CD14-positive monocyte (primary cell): ENCODE data around the gene RBMX. TPM values are rescaled to one million over a fixed set of nuclear protein-coding genes. Genes with fewer than 3 reads are reported as not detected.

Experiments used
- DNase-seq, 3 donors: peaks; one replicate each; pipeline ENCODE4 v3.0.0-alpha.2; 2011 to 2022
- H2AFZ ChIP-seq: 2 replicates; pipeline ENCODE4 v1.6.0; 2012; ENCODE audit warnings: mild to moderate bottlenecking, low read depth, low read length, inconsistent platforms; ENCODE audit not compliant: insufficient read depth, poor library complexity, severe bottlenecking
- H3K27ac ChIP-seq, 2 donors: 1 replicate in 1 of 2; 2 replicates in 1 of 2; pipeline ENCODE4 v1.5.1; 2012 to 2013; ENCODE audit warnings: low read length in 2 of 2, control low read depth in 1 of 2, inconsistent platforms in 1 of 2, low read depth in 1 of 2, mild to moderate bottlenecking in 1 of 2
- H3K27me3 ChIP-seq, 2 donors: one replicate each; pipeline versions ENCODE4 v1.6.0 to v1.6.1; 2011 to 2013; ENCODE audit warnings: low read length in 2 of 2; ENCODE audit not compliant: control insufficient read depth in 2 of 2, insufficient read depth in 2 of 2
- H3K36me3 ChIP-seq, 2 donors: replicated peaks in 1 of 2; 1 replicate in 1 of 2; 2 replicates in 1 of 2; pipeline versions ENCODE4 v1.5.1 to v1.6.1; 2012 to 2013; ENCODE audit warnings: low read length in 2 of 2, control low read depth in 1 of 2, inconsistent platforms in 1 of 2, mild to moderate bottlenecking in 1 of 2; ENCODE audit not compliant: insufficient read depth in 2 of 2, control insufficient read depth in 1 of 2
- H3K4me1 ChIP-seq, 2 donors: 1 replicate in 1 of 2; 2 replicates in 1 of 2; pipeline versions ENCODE4 v1.5.1 to v1.6.1; 2012 to 2013; ENCODE audit warnings: low read length in 2 of 2, control low read depth in 1 of 2, inconsistent platforms in 1 of 2, mild to moderate bottlenecking in 1 of 2, moderate library complexity in 1 of 2; ENCODE audit not compliant: insufficient read depth in 2 of 2, control insufficient read depth in 1 of 2
- H3K4me2 ChIP-seq: replicated peaks from 2 replicates; pipeline ENCODE3; 2012; ENCODE audit warnings: low read length, moderate library complexity, mild to moderate bottlenecking; ENCODE audit not compliant: poor library complexity, severe bottlenecking; ENCODE audit errors: extremely low read depth
- H3K4me3 ChIP-seq, 3 experiments: fragments of 200-600 bp in 1 of 3; sonication (generic) in 1 of 3; replicated peaks in 1 of 3; 1 replicate in 2 of 3; 2 replicates in 1 of 3; pipeline ENCODE4 v1.5.1; 2011 to 2013; ENCODE audit warnings: low read length in 3 of 3, mild to moderate bottlenecking in 3 of 3, control low read depth in 2 of 3, low read depth in 2 of 3, inconsistent platforms in 1 of 3, moderate library complexity in 1 of 3
- H3K79me2 ChIP-seq: 2 replicates; pipeline ENCODE4 v1.6.0; 2012; ENCODE audit warnings: mild to moderate bottlenecking, control low read depth, inconsistent platforms, low read length, moderate library complexity; ENCODE audit not compliant: insufficient read depth
- H3K9ac ChIP-seq: 2 replicates; pipeline ENCODE4 v1.6.0; 2017; ENCODE audit warnings: low read length, mild to moderate bottlenecking; ENCODE audit not compliant: insufficient read depth, poor library complexity, severe bottlenecking
- H3K9me3 ChIP-seq, 2 donors: replicated peaks in 1 of 2; 1 replicate in 1 of 2; 2 replicates in 1 of 2; pipeline versions ENCODE4 v1.5.1 to v1.6.1; 2012 to 2013; ENCODE audit warnings: low read length in 2 of 2, control low read depth in 1 of 2; ENCODE audit not compliant: control insufficient read depth in 1 of 2, insufficient read depth in 1 of 2
- H4K20me1 ChIP-seq: 2 replicates; pipeline ENCODE4 v1.6.0; 2012; ENCODE audit warnings: mild to moderate bottlenecking, low read length, control low read depth, moderate library complexity; ENCODE audit not compliant: insufficient read depth
- H3K27ac Mint-ChIP-seq, 7 donors: one replicate each; pipeline ENCODE4 v1.8.0; 2020; ENCODE audit warnings: mild to moderate bottlenecking in 7 of 7, mixed read lengths in 7 of 7, moderate library complexity in 6 of 7, inconsistent platforms in 2 of 7
- H3K27me3 Mint-ChIP-seq, 3 donors: one replicate each; pipeline ENCODE4 v1.8.0; 2021 to 2022; ENCODE audit warnings: low read depth in 3 of 3, mild to moderate bottlenecking in 3 of 3, mixed read lengths in 3 of 3, moderate library complexity in 3 of 3, inconsistent platforms in 1 of 3
- H3K36me3 Mint-ChIP-seq, 2 donors: one replicate each; pipeline ENCODE4 v1.8.0; 2020; ENCODE audit warnings: mixed read lengths in 2 of 2, inconsistent platforms in 1 of 2, mild to moderate bottlenecking in 1 of 2
- H3K4me1 Mint-ChIP-seq: one replicate; pipeline ENCODE4 v1.8.0; 2020; ENCODE audit warnings: mild to moderate bottlenecking, mixed read lengths
- H3K4me3 Mint-ChIP-seq, 2 donors: one replicate each; pipeline ENCODE4 v1.8.0; 2020; ENCODE audit warnings: mild to moderate bottlenecking in 2 of 2, mixed read lengths in 2 of 2, moderate library complexity in 1 of 2
- H3K9me3 Mint-ChIP-seq, 7 donors: one replicate each; pipeline ENCODE4 v1.8.0; 2020 to 2022; ENCODE audit warnings: mixed read lengths in 7 of 7, mild to moderate bottlenecking in 6 of 7, moderate library complexity in 6 of 7, inconsistent platforms in 2 of 7
- WGBS: methylation state at CpG from one replicate; pipeline ENCODE4 v1.1.5; 2013; ENCODE audit warnings: missing lambda C conversion rate; ENCODE audit not compliant: insufficient coverage; 5-methylcytosine and 5-hydroxymethylcytosine counted together
- intact Hi-C, 2 donors: fragments of 100-400 bp; cut with micrococcal nuclease; formaldehyde crosslinking; loops; one replicate each; pipeline versions ENCODE4 v1.15.0 to v1.15.1; 2023
- polyA plus RNA-seq, 3 donors: library from polyadenylated mRNA; depleted of rRNA in 1 of 3; unstranded in 2 of 3; stranded (reverse) in 1 of 3; fragments of 300-500 nt in 2 of 3; fragments of >200 nt in 1 of 3; fragmentation: Illumina TruSeq in 2 of 3; gene quantifications; 1 replicate in 2 of 3; 2 replicates in 1 of 3; pipeline ENCODE4 v1.2.3, GENCODE V29; 2012 to 2021
- TF ChIP-seq, protein P1 (sequence below): fragments of 200-600 bp; IDR thresholded peaks from one replicate; pipeline ENCODE4 v1.8.0; 2022; ENCODE audit warnings: antibody characterized with exemption, mild to moderate bottlenecking

The RBMX gene
- polyA plus RNA-seq, 3 donors, result 97.3 to 121 (median 112) TPM

DNA sequence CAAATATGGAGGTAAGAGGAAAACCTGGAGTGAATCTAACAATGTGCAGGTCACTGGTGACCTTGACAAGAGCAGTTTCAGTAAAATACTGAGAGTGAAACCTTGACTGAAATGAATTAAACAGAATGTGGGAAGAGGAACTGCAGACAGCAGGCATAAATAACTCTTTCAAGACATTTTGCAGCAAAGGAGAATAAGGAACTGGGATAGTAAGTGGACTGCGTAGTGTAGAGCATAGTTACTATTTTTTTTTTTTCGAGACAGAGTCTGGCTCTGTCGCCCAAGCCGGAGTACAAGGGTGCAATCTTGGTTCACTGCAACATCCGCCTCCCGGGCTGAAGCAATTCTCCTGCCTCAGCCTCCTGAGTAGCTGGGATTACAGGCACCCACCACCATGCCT is 24.0 kb downstream of the RBMX start:
- peaks cover 0 to 1% (median 0%) of the 10 kb centered on the region in 3 donors for H3K27me3 Mint-ChIP-seq
- Histone ChIP-seq H3K4me1 (peaks cover 10 to 27% of the 10 kb centered on the region in 2 donors), H3K4me2 (peak overlapping the region; percentile 43), H2AFZ (no peak overlapping the region), H3K4me3 (peak overlapping the region in 2 of 3 experiments; percentile 5 to 56), H3K27ac (peak overlapping the region; percentile 38 to 73), H3K79me2 (no peaks in the 10 kb centered on the region), H4K20me1 (no peaks in the 10 kb centered on the region), H3K27me3 (no peaks in the 10 kb centered on the region), H3K9me3 (no peaks in the 10 kb centered on the region), H3K36me3 (peaks cover 0 to 12% of the 10 kb centered on the region in 2 donors), H3K9ac (no peak overlapping the region)
- no peaks in the 10 kb centered on the region for H3K9me3 Mint-ChIP-seq
- TF ChIP-seq, protein P1, sequence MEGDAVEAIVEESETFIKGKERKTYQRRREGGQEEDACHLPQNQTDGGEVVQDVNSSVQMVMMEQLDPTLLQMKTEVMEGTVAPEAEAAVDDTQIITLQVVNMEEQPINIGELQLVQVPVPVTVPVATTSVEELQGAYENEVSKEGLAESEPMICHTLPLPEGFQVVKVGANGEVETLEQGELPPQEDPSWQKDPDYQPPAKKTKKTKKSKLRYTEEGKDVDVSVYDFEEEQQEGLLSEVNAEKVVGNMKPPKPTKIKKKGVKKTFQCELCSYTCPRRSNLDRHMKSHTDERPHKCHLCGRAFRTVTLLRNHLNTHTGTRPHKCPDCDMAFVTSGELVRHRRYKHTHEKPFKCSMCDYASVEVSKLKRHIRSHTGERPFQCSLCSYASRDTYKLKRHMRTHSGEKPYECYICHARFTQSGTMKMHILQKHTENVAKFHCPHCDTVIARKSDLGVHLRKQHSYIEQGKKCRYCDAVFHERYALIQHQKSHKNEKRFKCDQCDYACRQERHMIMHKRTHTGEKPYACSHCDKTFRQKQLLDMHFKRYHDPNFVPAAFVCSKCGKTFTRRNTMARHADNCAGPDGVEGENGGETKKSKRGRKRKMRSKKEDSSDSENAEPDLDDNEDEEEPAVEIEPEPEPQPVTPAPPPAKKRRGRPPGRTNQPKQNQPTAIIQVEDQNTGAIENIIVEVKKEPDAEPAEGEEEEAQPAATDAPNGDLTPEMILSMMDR, result no peak
- H3K27ac Mint-ChIP-seq, result peak overlapping the region; percentile 75 to 91 (median 88)
- WGBS, result 0% methylated on average over 2 of the region's 6 CpGs
- DNase-seq, result peak; percentile 25 to 61 (median 42)
- H3K4me1 Mint-ChIP-seq, result peaks cover 30% of the 10 kb centered on the region
- H3K36me3 Mint-ChIP-seq, result peaks cover 18 to 31% of the 10 kb centered on the region in 2 donors
- H3K4me3 Mint-ChIP-seq, result peak overlapping the region; percentile 64 to 74
- intact Hi-C loops, result loop anchor here in 1 of 2 donors (10.0 kb wide), 1 partner anchor 92 kb away; no protein-coding TSS in a partner anchor

DNA sequence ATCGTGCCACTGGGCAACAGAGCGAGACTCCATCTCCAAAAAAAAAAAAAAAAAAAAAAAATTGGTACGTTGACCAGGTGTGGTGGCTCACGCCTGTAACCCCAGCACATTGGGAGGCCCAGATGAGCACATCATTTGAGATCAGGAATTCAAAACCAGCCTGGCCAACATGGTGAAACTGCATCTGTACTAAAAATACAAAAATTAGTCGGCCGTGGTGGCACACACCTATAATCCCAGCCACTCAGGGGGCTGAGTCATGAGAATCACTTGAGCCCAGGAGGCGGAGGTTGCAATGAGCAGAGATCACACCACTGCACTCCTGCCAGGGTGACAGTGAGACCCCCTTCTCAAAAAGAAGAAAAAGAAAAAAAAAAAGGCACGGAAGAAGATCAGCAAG is 24.5 kb downstream of the RBMX start:
- H3K9ac ChIP-seq, result no peak overlapping the region
- H3K36me3 ChIP-seq, result peaks cover 0 to 8% of the 10 kb centered on the region in 2 donors
- peaks cover 11 to 27% of the 10 kb centered on the region in 2 donors for H3K4me1 ChIP-seq
- H3K4me3 ChIP-seq, result peak overlapping the region in 2 of 3 experiments; percentile 5 to 56
- no peaks in the 10 kb centered on the region for H3K9me3 ChIP-seq
- intact Hi-C loops, result loop anchor here in 1 of 2 donors (10.0 kb wide), 1 partner anchor 91 kb away; no protein-coding TSS in a partner anchor
- peaks cover 33% of the 10 kb centered on the region for H3K4me1 Mint-ChIP-seq
- peak overlapping the region; percentile 48 to 73 for H3K27ac ChIP-seq
- H2AFZ ChIP-seq, result no peak overlapping the region
- peaks cover 0 to 1% (median 0%) of the 10 kb centered on the region in 3 donors for H3K27me3 Mint-ChIP-seq
- no peak for DNase-seq
- no peaks in the 10 kb centered on the region for H3K79me2 ChIP-seq
- TF ChIP-seq, protein P1, result no peak
- peak overlapping the region; percentile 43 for H3K4me2 ChIP-seq
- H4K20me1 ChIP-seq, result no peaks in the 10 kb centered on the region
- peaks cover 13 to 31% of the 10 kb centered on the region in 2 donors for H3K36me3 Mint-ChIP-seq
- no peaks in the 10 kb centered on the region for H3K27me3 ChIP-seq
- no CpG with 5 or more reads among the region's 8 CpGs for WGBS
- peak overlapping the region; percentile 64 to 74 for H3K4me3 Mint-ChIP-seq
- peak overlapping the region; percentile 75 to 91 (median 88) for H3K27ac Mint-ChIP-seq
- H3K9me3 Mint-ChIP-seq, result no peaks in the 10 kb centered on the region
